Measurements from ENCODE around the gene NCOR1. TPM values are rescaled to one million over a fixed set of nuclear protein-coding genes. Genes with fewer than 3 reads are reported as not detected.

Gene NCOR1
- total RNA-seq, 1 experiment from 2014 or later, result 127 TPM

GRCh38 chr17:16104189-16104588 is 111.1 kb downstream of the NCOR1 start:
- no peaks in the 10 kb centered on the region for H4K20me1 ChIP-seq (ENCODE audit: low read length)
- H3K79me2 ChIP-seq (ENCODE audit: low read length), result peaks cover 4% of the 10 kb centered on the region; the same call in 1 of the 2 replicates
- POLR2A ChIA-PET (ENCODE audit: unreplicated experiment), result no interaction called here
- no peak for ATAC-seq
- H3K27ac ChIP-seq (ENCODE audit: low read length), result no peak overlapping the region
- no peak overlapping the region for H3K9ac ChIP-seq (ENCODE audit: low read length)
- no peak overlapping the region for H2AFZ ChIP-seq (ENCODE audit: low read length)
- no peaks in the 10 kb centered on the region for H3K9me3 ChIP-seq (ENCODE audit: low read length)
- H3K36me3 ChIP-seq (ENCODE audit: low read depth, low read length), result peaks cover 23% of the 10 kb centered on the region
- H3K4me1 ChIP-seq (ENCODE audit: insufficient read depth, low read length), result peaks cover 24% of the 10 kb centered on the region
- intact Hi-C loops (cut with micrococcal nuclease), result loop anchor here (10.0 kb wide), 2 partner anchors 81 to 111 kb away; partner anchors contain the start of genes NCOR1 and PIGL
- TF ChIP-seq EZH2 (IDR thresholded peaks at IDR 0.05; ENCODE audit: low read length, unreplicated experiment) (no peak), CTCF (conservative IDR thresholded peaks at IDR 0.05; ENCODE audit: low read depth, low read length) (no peak), EZH2phosphoT487 (IDR thresholded peaks at IDR 0.05; ENCODE audit: borderline replicate concordance, low read length) (no peak)
- DNase-seq, result no peak
- no TSS peak for BruUV-seq (replicated peaks)
- peaks cover 15% of the 10 kb centered on the region for H3F3A ChIP-seq (ENCODE audit: low read length, unreplicated experiment)
- no peaks in the 10 kb centered on the region for H3K27me3 ChIP-seq (ENCODE audit: low read length)
- no peak overlapping the region for H3K4me3 ChIP-seq (ENCODE audit: low read length)
- CTCF ChIA-PET, result no interaction called here
- H3K4me2 ChIP-seq (ENCODE audit: low read length), result no peak overlapping the region
- no peaks in the 10 kb centered on the region for H3K9me2 ChIP-seq (replicated peaks; ENCODE audit: low read length)

- Histone ChIP-seq H2AFZ (ENCODE audit: low read length) (peak overlapping the region; percentile 17; the same call in 1 of the 2 replicates), H3K4me3 (ENCODE audit: low read length) (no peak overlapping the region), H3K4me2 (ENCODE audit: low read length) (no peak overlapping the region), H3K9ac (ENCODE audit: low read length) (no peak overlapping the region), H3K27me3 (ENCODE audit: low read length) (no peaks in the 10 kb centered on the region), H3K36me3 (ENCODE audit: low read depth, low read length) (peaks cover 31% of the 10 kb centered on the region), H4K20me1 (ENCODE audit: low read length) (no peaks in the 10 kb centered on the region), H3K9me3 (ENCODE audit: low read length) (no peaks in the 10 kb centered on the region), H3F3A (ENCODE audit: low read length, unreplicated experiment) (peaks cover 9% of the 10 kb centered on the region), H3K27ac (ENCODE audit: low read length) (no peak overlapping the region), H3K79me2 (ENCODE audit: low read length) (peaks cover 4% of the 10 kb centered on the region; the same call in 1 of the 2 replicates), H3K9me2 (replicated peaks; ENCODE audit: low read length) (no peaks in the 10 kb centered on the region), H3K4me1 (ENCODE audit: insufficient read depth, low read length) (peaks cover 10% of the 10 kb centered on the region)
- POLR2A ChIA-PET (ENCODE audit: unreplicated experiment), result no interaction called here
- DNase-seq (no peak), ATAC-seq (no peak)
- CTCF ChIA-PET, result no interaction called here
- no TSS peak for BruUV-seq (replicated peaks)
- TF ChIP-seq EZH2 (IDR thresholded peaks at IDR 0.05; ENCODE audit: low read length, unreplicated experiment), result no peak
- TF ChIP-seq EZH2phosphoT487 (IDR thresholded peaks at IDR 0.05; ENCODE audit: borderline replicate concordance, low read length), result no peak
- TF ChIP-seq CTCF (conservative IDR thresholded peaks at IDR 0.05; ENCODE audit: low read depth, low read length), result no peak
- intact Hi-C loops (cut with micrococcal nuclease), result loop anchor here (10.0 kb wide), 2 partner anchors 83 to 113 kb away; partner anchors contain the start of genes NCOR1 and PIGL
Measured at GRCh38 chr17:16101440-16101839, 113.9 kb downstream of the NCOR1 start.

GRCh38 chr17:16100737-16101400 is 114.5 kb downstream of the NCOR1 start:
- Histone ChIP-seq H3K9me2 (replicated peaks; ENCODE audit: low read length) (no peaks in the 10 kb centered on the region), H3K9me3 (ENCODE audit: low read length) (no peaks in the 10 kb centered on the region), H3K36me3 (ENCODE audit: low read depth, low read length) (peaks cover 31% of the 10 kb centered on the region), H3K27ac (ENCODE audit: low read length) (no peak overlapping the region), H3F3A (ENCODE audit: low read length, unreplicated experiment) (peaks cover 9% of the 10 kb centered on the region), H3K9ac (ENCODE audit: low read length) (no peak overlapping the region), H3K4me3 (ENCODE audit: low read length) (no peak overlapping the region), H3K4me2 (ENCODE audit: low read length) (no peak overlapping the region), H3K4me1 (ENCODE audit: insufficient read depth, low read length) (peaks cover 10% of the 10 kb centered on the region), H4K20me1 (ENCODE audit: low read length) (no peaks in the 10 kb centered on the region), H2AFZ (ENCODE audit: low read length) (peak overlapping the region; percentile 17; the same call in 1 of the 2 replicates), H3K27me3 (ENCODE audit: low read length) (no peaks in the 10 kb centered on the region), H3K79me2 (ENCODE audit: low read length) (peaks cover 4% of the 10 kb centered on the region; the same call in 1 of the 2 replicates)
- ATAC-seq (peak; percentile 95), DNase-seq (peak; percentile 73)
- ChIA-PET CTCF (no interaction called here), POLR2A (ENCODE audit: unreplicated experiment) (no interaction called here)
- TF ChIP-seq CTCF (conservative IDR thresholded peaks at IDR 0.05; ENCODE audit: low read depth, low read length) (peak; percentile 87), EZH2 (IDR thresholded peaks at IDR 0.05; ENCODE audit: low read length, unreplicated experiment) (no peak), EZH2phosphoT487 (IDR thresholded peaks at IDR 0.05; ENCODE audit: borderline replicate concordance, low read length) (no peak)
- BruUV-seq (replicated peaks), result no TSS peak
- intact Hi-C loops (cut with micrococcal nuclease), result loop anchor here (10.0 kb wide), 2 partner anchors 84 to 114 kb away; partner anchors contain the start of genes NCOR1 and PIGL

Measured in PC-3 (cell line).